Activated CD4-positive, alpha-beta T cell treated with anti-CD3 and anti-CD28 coated beads, Interleukin-2, amount 50 U/mL, for 24 hours (primary cell): Measurements from ENCODE around the gene BAIAP3.

Experiments used
- DNase-seq, 2 donors: peaks; one replicate each; pipeline ENCODE4 v3.0.0-alpha.2; 2020; ENCODE audit warnings: low read depth in 1 of 2, low spot score in 1 of 2

The BAIAP3 gene

GRCh38 chr16:1299012-1299867, 34.2 kb upstream of the BAIAP3 start:
- no peak for DNase-seq

- no peak for DNase-seq
Measured at GRCh38 chr16:1299868-1300203, 33.6 kb upstream of the BAIAP3 start.

- peak; percentile 50 to 60 for DNase-seq
Measured at GRCh38 chr16:1300664-1301476, 32.6 kb upstream of the BAIAP3 start.

- no peak for DNase-seq
Measured at GRCh38 chr16:1301562-1301961, 31.9 kb upstream of the BAIAP3 start.

- no peak for DNase-seq
Measured at GRCh38 chr16:1305823-1306222, 27.6 kb upstream of the BAIAP3 start.

GRCh38 chr16:1306334-1306733, 27.1 kb upstream of the BAIAP3 start:
- no peak for DNase-seq

GRCh38 chr16:1308036-1308976, 25.1 kb upstream of the BAIAP3 start:
- DNase-seq: no peak

- DNase-seq: peak; percentile 98 to 100
Measured at GRCh38 chr16:1308977-1309885, 24.2 kb upstream of the BAIAP3 start, which contains the start of gene UBE2I. TSS of gene UBE2I (plus strand) at chr16:1309636. CDS start at chr16:1314031, 4,395 bp downstream.

GRCh38 chr16:1309888-1310831, 23.3 kb upstream of the BAIAP3 start:
- peak; percentile 37 for DNase-seq

GRCh38 chr16:1310832-1311200, 22.6 kb upstream of the BAIAP3 start:
- no peak for DNase-seq

GRCh38 chr16:1311212-1311737, 22.2 kb upstream of the BAIAP3 start:
- no peak for DNase-seq

GRCh38 chr16:1311738-1312466, 21.5 kb upstream of the BAIAP3 start:
- no peak for DNase-seq

- no peak for DNase-seq
Measured at GRCh38 chr16:1312467-1312816, 21.0 kb upstream of the BAIAP3 start.

- DNase-seq: no peak
Measured at GRCh38 chr16:1312903-1313302, 20.5 kb upstream of the BAIAP3 start.

- no peak for DNase-seq
Measured at GRCh38 chr16:1313721-1314369, 19.6 kb upstream of the BAIAP3 start.

GRCh38 chr16:1314399-1315068, 18.9 kb upstream of the BAIAP3 start:
- DNase-seq: no peak
